Measurements from ENCODE around the gene OR8K5.
"Not testable (repeated sequence)": the region's sequence is repeated elsewhere in the genome, so short reads cannot be mapped to it uniquely, and the experiment has no call there.

OR8K5 gene, protein sequence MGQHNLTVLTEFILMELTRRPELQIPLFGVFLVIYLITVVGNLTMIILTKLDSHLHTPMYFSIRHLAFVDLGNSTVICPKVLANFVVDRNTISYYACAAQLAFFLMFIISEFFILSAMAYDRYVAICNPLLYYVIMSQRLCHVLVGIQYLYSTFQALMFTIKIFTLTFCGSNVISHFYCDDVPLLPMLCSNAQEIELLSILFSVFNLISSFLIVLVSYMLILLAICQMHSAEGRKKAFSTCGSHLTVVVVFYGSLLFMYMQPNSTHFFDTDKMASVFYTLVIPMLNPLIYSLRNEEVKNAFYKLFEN

DNA sequence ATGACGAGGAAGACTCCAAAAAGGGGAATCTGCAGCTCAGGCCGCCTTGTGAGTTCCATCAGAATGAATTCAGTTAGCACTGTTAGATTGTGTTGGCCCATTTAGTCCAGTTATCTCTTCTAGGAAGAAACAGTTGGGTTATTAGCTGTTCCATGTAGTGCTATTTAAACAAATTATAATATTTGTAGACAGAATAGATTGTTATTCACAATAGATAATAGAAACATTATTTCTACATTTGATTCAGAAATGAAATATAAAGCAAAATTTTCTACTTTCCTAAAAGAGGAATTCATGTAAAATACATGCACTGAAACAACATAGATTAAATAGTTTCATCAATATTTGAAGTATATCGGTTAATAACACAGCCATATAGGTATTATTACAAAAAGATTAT, at the start of gene OR8K5:
Gene OR8K5 (minus strand): TSS at position 101 of the 400 bp plus-strand sequence. CDS start 0 bp downstream, at position 101.
- in situ Hi-C loops (cut with HindIII; ENCODE audit: low sequenced_read_pairs) = no loop called here

DNA sequence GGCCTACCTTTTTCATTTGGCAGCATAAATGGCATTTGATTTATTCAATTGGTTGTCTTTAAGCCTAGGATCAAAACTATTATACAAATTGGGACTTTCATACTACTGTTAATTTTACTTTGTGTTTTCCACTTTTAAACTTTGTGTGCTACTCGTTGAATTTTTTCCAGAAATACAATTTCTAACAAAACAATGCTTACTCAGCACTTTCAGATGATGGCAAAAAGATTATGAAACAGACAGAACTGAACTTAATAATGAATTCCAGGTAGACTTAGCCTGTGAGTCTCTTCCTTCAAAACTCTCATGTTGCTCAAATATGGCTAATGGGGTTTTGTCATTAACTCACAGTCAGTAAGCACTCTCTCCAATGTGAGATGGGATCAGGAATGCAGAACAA, 47.7 kb upstream of the OR8K5 start:
- in situ Hi-C loops (cut with HindIII; ENCODE audit: low sequenced_read_pairs) = no loop called here

DNA sequence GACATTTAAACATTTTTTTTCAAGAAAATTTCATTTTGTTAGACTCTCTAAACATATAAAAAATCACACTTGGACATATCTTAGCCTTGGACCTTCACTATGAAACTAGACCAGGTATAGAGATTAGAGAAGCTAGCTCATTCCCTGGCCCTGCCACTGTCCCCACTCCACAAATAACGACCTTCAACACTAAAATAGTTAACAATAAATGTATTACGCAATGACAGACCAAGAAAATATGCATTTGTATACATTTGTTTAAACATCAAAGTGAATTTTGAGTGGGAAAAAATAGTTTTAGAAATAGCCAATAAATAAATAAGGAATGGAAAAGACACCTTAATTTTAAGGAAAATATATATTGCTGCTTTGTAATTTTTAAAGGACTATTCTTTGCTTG, 37.2 kb upstream of the OR8K5 start:
- in situ Hi-C loops (cut with HindIII; ENCODE audit: low sequenced_read_pairs) = no loop called here

DNA sequence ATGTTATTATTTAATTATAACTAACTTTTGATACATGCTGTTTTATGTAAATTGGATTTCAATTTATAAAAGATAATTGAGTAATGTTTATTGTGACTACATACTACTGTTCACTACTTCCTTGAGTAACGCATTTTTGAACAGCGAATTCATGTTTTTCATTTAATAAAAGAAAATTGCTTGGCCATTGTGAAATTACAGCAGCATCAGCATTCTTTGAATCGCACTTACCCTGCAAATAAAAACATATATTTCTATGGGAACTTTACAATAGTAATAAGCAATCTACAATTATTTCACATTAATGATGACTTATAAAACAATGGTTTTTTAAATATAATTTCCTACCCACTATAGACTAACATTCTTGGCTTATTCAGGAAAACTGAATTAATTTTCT, 36.6 kb upstream of the OR8K5 start:
- in situ Hi-C loops (cut with HindIII; ENCODE audit: low sequenced_read_pairs) = no loop called here

DNA sequence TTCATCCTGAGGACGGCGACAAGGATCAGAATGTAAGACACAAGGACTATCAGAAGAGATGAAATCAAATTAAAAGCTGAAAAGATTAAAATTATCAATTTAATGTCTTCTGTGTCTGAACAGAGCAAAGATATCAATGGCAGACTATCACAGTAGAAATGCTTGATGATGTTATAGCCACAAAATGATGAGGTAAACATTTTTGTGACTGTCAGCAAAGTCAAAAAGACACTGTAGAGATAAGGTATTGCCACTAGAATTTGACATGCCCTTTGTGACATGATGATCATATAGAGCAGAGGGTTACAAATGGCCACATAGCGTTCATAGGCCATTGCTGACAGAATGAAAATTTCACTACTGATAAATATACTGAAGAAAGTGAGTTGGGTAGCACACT, 28.5 kb upstream of the OR8K5 start:
- in situ Hi-C loops (cut with HindIII; ENCODE audit: low sequenced_read_pairs) = no loop called here

DNA sequence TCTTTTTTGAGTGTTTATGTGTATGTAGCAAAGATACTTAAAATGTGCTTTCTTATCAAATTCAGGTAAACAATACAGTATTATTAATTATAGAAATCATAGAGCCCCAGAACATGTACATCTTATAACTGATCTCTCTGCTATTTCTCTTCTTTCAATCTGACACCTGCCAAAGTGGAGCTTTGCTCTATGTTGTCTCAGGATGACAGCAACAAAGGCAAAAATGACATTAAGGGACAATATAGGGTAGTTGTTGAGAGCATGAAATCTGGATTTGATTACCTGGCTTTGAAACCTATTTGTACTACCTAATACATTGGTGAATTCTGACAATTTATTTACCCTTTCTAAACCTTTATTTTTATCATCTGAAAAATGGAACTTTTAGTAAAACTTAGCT, 23.3 kb upstream of the OR8K5 start:
- in situ Hi-C loops (cut with HindIII; ENCODE audit: low sequenced_read_pairs) = no loop called here

DNA sequence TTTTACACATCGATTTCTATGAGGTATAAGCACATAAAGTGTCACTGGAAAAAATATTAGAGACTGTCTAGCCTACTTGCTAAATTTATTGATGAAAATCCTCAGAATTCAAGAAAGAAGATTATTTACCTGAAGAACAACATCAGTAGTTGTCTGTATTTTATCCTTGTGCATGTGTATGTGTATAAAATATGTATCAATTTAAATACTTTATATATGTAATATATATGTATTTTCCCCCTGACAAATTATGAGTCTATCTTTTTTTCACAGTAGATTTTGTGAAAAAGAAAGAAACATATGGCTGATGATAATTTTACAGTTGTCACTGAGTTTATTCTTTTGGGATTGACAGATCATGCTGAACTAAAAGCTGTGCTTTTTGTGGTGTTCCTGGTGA, 16.2 kb upstream of the OR8K5 start, which contains the start of gene OR5J2:
Gene OR5J2 (plus strand): TSS at position 301 of the 400 bp plus-strand sequence. CDS start 0 bp downstream, at position 301.
- in situ Hi-C loops (cut with HindIII; ENCODE audit: low sequenced_read_pairs) = no loop called here

DNA sequence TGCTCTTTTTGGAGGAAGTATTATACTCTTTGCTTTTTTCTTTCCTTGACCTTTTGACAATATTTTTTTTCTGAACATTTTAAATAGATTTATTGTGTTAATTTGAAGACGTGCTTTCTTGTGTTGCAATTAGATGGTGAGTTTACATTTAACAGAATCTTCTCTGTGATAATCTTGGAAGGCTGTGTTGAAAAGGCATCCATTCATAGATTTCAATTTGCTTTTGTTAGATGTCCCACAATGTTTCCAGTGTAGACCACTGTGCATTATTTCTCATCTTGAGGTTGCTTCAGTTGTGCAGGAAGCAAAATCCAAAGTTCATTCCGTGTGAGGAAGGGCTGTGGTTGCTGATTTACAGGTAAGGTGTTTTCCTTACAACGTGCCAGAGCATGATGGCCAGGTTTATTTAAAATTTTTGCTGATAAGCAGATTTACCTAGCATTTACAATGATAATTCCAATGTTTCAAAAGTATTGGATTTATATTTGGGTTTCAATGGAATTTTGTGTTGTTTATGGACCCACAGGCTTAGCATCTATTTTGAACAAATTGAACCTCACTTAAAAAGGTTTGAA, 12.2 kb upstream of the OR8K5 start:
- in situ Hi-C loops (cut with HindIII; ENCODE audit: low sequenced_read_pairs) = no loop called here

DNA sequence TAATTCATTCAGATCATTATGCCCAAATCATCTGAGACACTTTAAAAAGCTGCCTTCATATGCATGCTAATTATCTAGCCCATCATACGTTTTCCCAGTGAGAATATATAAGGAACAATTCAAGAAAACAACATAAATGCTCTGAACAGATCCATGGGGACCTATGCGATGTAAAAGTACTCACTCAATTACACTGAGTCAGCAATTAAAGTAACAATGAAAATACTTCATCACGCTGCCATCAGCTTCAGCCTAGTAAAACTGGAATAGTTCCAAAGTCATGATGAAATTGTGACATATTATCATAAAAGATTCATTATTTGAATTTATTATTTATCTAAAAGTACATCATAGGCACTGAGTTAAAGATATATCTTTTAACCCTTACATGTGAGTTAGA, 3.7 kb upstream of the OR8K5 start:
- in situ Hi-C loops (cut with HindIII; ENCODE audit: low sequenced_read_pairs) = no loop called here

DNA sequence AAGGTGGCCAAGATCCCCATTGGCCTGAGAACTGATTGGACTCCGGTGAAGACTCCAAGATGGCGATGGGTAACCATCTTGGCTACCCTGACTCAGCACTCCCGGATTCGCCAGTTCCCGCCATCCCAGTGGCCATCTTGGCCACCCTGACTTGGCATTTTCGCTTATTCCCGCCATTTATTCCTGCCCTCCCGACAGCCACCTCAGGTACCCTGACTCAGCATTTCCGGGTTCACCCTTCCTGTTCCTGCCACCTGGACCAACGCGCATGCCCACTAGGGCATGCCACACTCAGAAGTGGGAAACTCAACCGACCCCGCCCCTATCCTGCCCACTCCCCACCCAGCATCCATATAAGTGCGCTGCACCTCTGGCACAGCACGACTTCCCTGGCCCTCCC, 7.8 kb downstream of the OR8K5 start:
- in situ Hi-C loops (cut with HindIII; ENCODE audit: low sequenced_read_pairs) = no loop called here

DNA sequence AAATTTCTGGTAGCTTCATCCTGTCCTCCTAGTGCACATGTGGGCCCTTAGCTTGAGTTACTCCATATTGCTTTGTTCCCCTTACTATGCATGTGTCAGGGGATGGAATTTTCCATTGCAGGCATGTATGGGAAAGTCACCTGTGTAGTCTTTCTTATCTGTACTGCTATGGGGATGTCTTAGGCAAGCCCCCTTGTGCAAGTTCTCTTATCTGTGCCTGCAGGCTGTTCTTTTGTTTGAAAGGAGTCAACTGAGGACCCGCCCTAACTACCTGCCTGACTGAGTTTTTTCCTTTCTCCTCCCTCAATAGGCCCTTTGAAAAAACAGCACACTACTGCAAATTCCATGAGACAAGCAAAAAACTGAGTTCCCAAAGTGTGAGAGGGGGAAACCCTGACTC, 8.7 kb downstream of the OR8K5 start:
- in situ Hi-C loops (cut with HindIII; ENCODE audit: low sequenced_read_pairs) = no loop called here

DNA sequence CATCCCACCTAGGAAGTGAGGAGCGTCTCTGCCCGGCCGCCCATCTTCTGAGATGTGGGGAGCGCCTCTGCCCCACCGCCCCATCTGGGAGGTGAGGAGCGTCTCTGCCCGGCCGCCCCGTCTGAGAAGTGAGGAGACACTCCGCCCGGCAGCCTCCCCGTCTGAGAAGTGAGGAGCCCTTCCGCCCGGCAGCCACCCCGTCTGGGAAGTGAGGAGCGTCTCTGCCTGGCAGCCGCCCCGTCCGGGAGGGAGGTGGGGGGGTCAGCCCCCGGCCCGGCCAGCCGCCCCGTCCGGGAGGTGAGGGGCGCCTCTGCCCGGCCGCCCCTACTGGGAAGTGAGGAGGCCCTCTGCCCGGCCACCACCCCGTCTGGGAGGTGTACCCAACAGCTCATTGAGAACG, 16.4 kb downstream of the OR8K5 start:
- in situ Hi-C loops (cut with HindIII; ENCODE audit: low sequenced_read_pairs) = not testable (repeated sequence)

DNA sequence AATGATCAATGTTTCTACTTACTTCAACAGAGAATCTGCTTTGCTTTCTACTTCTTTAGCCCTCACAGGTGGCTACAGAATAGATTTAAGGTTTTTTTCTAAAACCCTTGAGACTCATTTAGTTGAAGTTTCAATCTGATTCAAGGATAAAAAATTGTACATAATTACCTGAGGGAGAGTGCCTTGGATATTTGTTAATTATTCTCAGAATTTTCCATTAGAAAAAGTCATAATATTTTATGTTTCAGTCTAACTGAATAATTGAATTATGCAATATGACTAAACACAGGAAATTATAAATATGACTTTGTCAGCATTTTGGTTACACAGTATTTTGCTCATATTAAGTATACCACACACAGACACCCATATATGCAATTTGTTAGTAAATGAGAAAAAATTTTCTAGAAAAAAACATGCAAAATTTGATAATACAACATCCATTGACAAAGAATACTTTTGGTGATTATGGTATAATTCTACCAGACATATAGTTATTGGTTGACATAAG, 19.9 kb downstream of the OR8K5 start, which contains the start of gene OR8J3:
Gene OR8J3 (minus strand): TSS at position 51 of the 511 bp plus-strand sequence. CDS start 2,483 bp downstream, outside the sequence.
- in situ Hi-C loops (cut with HindIII; ENCODE audit: low sequenced_read_pairs) = no loop called here

DNA sequence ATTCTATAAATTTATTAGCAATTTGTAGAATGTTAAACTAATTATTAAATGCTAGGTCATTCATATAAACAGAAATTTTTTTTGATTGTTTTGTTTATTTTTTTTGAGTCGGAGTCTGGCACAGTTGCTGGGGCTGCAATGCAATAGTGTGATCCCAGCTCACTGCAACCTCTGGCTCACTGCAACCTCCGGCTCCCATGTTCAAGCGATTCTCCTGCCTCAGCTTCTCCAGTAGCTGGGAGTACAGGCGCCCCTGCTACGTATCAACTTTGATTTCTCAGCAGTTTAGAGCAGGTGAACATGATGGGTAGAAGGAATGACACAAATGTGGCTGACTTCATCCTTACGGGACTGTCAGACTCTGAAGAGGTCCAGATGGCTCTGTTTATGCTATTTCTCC, 38.0 kb downstream of the OR8K5 start, which contains the start of gene OR8H3:
Gene OR8H3 (plus strand): TSS at position 301 of the 400 bp plus-strand sequence. CDS start 0 bp downstream, at position 301.
- in situ Hi-C loops (cut with HindIII; ENCODE audit: low sequenced_read_pairs) = no loop called here
